GM12878 (cell line): ENCODE results near the gene TRPM8. TPM values are rescaled to one million over a fixed set of nuclear protein-coding genes. Genes with fewer than 3 reads are reported as not detected.

Experiments used
- HCFC1 ChIP-seq: fragments of 150-350 bp; IDR thresholded peaks from 2 replicates; pipeline ENCODE4 v1.6.1; 2014; ENCODE audit warnings: low read length
- SKIL ChIP-seq: fragments of 450-650 bp; IDR thresholded peaks from 2 replicates; pipeline ENCODE4 v1.6.1; 2017; ENCODE audit warnings: mild to moderate bottlenecking, low read depth, inconsistent platforms; ENCODE audit not compliant: poor library complexity, severe bottlenecking
- TCF12 ChIP-seq: IDR thresholded peaks from 2 replicates; pipeline ENCODE4 v1.6.1; 2011; ENCODE audit warnings: low read depth, mild to moderate bottlenecking, low read length
- USF2 ChIP-seq: IDR thresholded peaks from 2 replicates; pipeline ENCODE4 v1.6.1; 2011; ENCODE audit warnings: low read depth, low read length, improper control_type of control experiment, borderline replicate concordance
- ZBTB33 ChIP-seq: fragments of 450-650 bp; IDR thresholded peaks from 2 replicates; pipeline ENCODE4 v1.6.1; 2017; ENCODE audit warnings: mild to moderate bottlenecking
- polyA plus RNA-seq, 11 experiments: library from polyadenylated mRNA; depleted of rRNA in 4 of 11; unstranded in 6 of 11; stranded (reverse) in 5 of 11; fragments of >200 nt; fragmentation: Nextera tagmentation in 4 of 11; fragmentation: Illumina TruSeq in 1 of 11; extraction: Ambion mirVana in 4 of 11; extraction: Trizol in 1 of 11; gene quantifications; 1 replicate in 1 of 11; 2 replicates in 10 of 11; pipeline versions ENCODE4 v1.2.1 to v1.2.3, GENCODE V29; 2011 to 2016; ENCODE audit warnings: inconsistent platforms in 2 of 11, missing spikeins in 2 of 11, low read depth in 1 of 11
- total RNA-seq, 4 experiments: library from RNA; depleted of rRNA in 3 of 4; stranded (reverse); fragments of >200 nt in 3 of 4; fragmentation: Illumina TruSeq in 1 of 4; extraction: Trizol in 1 of 4; gene quantifications; 2 replicates each; pipeline versions ENCODE4 v1.2.1 to v1.2.3, GENCODE V29; 2013 to 2021

TRPM8 gene
- total and polyA plus RNA-seq, 10 of the 15 experiments (the other 5 are each of a cell fraction or from before 2014, with no cell fraction given) = 3.9 TPM; not detected in 9

GRCh38 chr2:233989221-233989858 is 72.2 kb downstream of the TRPM8 start (continued):
- TF ChIP-seq USF2 = no peak
- TF ChIP-seq SKIL = no peak
- no peak for TF ChIP-seq ZBTB33
- no peak for TF ChIP-seq HCFC1
- TF ChIP-seq TCF12 = no peak
